HFF-Myc (cell line): ENCODE data around the gene SUPT20HL2.
"Not testable (repeated sequence)": the region's sequence is repeated elsewhere in the genome, so short reads cannot be mapped to it uniquely, and the experiment has no call there.

Experiments
- DNase-seq: peaks from one replicate; pipeline ENCODE4 v3.0.0-alpha.2; 2011; ENCODE audit warnings: low read depth; ENCODE audit errors: extremely low read depth
- H3K4me3 ChIP-seq: replicated peaks from 2 replicates; pipeline ENCODE4 v1.5.1; 2011; ENCODE audit warnings: low read depth, mild to moderate bottlenecking, control low read depth, low read length
- CTCF ChIP-seq: IDR thresholded peaks from 2 replicates; pipeline ENCODE4 v1.5.1; 2012; ENCODE audit warnings: mild to moderate bottlenecking, low read depth, low read length, control low read depth; ENCODE audit errors: missing control alignments

The SUPT20HL2 gene

GRCh38 chrX:24332878-24333277 is 19.0 kb upstream of the SUPT20HL2 start:
- no peak for TF ChIP-seq CTCF
- DNase-seq, result no peak
- no peak overlapping the region for H3K4me3 ChIP-seq

- no peak for TF ChIP-seq CTCF
- DNase-seq, result no peak
- no peak overlapping the region for H3K4me3 ChIP-seq
Measured at GRCh38 chrX:24325231-24325630, 11.4 kb upstream of the SUPT20HL2 start.

GRCh38 chrX:24321741-24322395 is 8.0 kb upstream of the SUPT20HL2 start:
- DNase-seq, result no peak
- H3K4me3 ChIP-seq, result no peak overlapping the region
- TF ChIP-seq CTCF, result no peak

- TF ChIP-seq CTCF, result no peak
- DNase-seq, result no peak
- H3K4me3 ChIP-seq, result no peak overlapping the region
Measured at GRCh38 chrX:24317567-24317966, 3.7 kb upstream of the SUPT20HL2 start.

- no peak for TF ChIP-seq CTCF
- no peak for DNase-seq
- H3K4me3 ChIP-seq, result no peak overlapping the region
Measured at GRCh38 chrX:24316111-24316510, 2.2 kb upstream of the SUPT20HL2 start.

- DNase-seq, H3K4me3 ChIP-seq: not testable (repeated sequence)
Measured at GRCh38 chrX:24312249-24312607, 1.6 kb downstream of the SUPT20HL2 start.

GRCh38 chrX:24311507-24312248 is 2.2 kb downstream of the SUPT20HL2 start:
- H3K4me3 ChIP-seq, DNase-seq: not testable (repeated sequence)

- not testable (repeated sequence) for H3K4me3 ChIP-seq, DNase-seq
Measured at GRCh38 chrX:24310916-24311315, 3.0 kb downstream of the SUPT20HL2 start.

GRCh38 chrX:24309580-24310374 is 4.1 kb downstream of the SUPT20HL2 start:
- DNase-seq, H3K4me3 ChIP-seq: not testable (repeated sequence)

- not testable (repeated sequence) for DNase-seq, H3K4me3 ChIP-seq
Measured at GRCh38 chrX:24308803-24309202, 5.1 kb downstream of the SUPT20HL2 start.
